ENCODE results near the gene SASH1.

DNA sequence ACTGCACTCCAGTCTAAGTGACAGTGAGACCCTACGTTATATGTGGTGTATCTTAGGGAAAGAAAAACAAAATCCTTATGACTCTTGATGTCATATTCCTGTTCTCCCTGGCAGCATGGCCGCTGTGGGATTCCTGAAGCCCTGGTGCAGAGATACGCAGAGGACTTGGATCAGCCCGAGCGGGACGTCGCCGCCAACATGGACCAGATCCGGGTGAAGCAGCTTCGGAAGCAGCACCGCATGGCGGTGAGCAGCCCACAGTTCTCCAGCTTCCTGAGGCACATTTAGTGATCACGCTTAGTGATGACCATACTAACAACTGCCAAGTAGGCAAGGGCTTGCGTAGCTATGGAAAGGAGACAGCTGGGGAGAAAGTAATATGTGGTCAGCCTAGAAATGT lies 203.3 kb downstream of the SASH1 start:
- no peak for TF ChIP-seq EZH2 (IDR thresholded peaks at IDR 0.05; ENCODE audit: insufficient read depth, poor library complexity, severe bottlenecking)
- TF ChIP-seq EZH2phosphoT487 (IDR thresholded peaks at IDR 0.05; ENCODE audit: insufficient read depth, low read depth): no peak

Measured in GM23248 (cell line).